Colonic mucosa (tissue), 4 donors: ENCODE results near the gene CDHR1. TPM values are rescaled to one million over a fixed set of nuclear protein-coding genes. Genes with fewer than 3 reads are reported as not detected.

Experiments used
- DNase-seq: peaks from one replicate; pipeline ENCODE4 v3.0.0-alpha.2; 2020
- H3K27ac ChIP-seq: fragments of 200-600 bp; one replicate; pipeline ENCODE4 v1.8.0; 2021
- H3K27me3 ChIP-seq: fragments of 200-600 bp; one replicate; pipeline ENCODE4 v1.8.0; 2021
- H3K36me3 ChIP-seq: fragments of 200-600 bp; one replicate; pipeline ENCODE4 v1.8.0; 2021
- H3K4me1 ChIP-seq: fragments of 200-600 bp; one replicate; pipeline ENCODE4 v1.8.0; 2021; ENCODE audit warnings: mild to moderate bottlenecking
- H3K4me3 ChIP-seq: fragments of 200-600 bp; one replicate; pipeline ENCODE4 v1.8.0; 2021
- H3K9ac ChIP-seq, 2 donors: one replicate each; pipeline ENCODE4 v1.7.0; 2013; ENCODE audit warnings: control low read depth in 2 of 2, low read depth in 2 of 2, low read length in 2 of 2
- H3K9me3 ChIP-seq: fragments of 200-600 bp; one replicate; pipeline ENCODE4 v1.8.0; 2021
- intact Hi-C: fragments of 100-400 bp; cut with DNase I; formaldehyde crosslinking; loops from one replicate; pipeline ENCODE4 v1.14.1; 2022
- total RNA-seq, 2 donors: library from RNA; stranded (reverse); fragmentation: NEBNext Ultra II Directional in 1 of 2; extraction: Animal tissue kit (Norgen Biotek cat#: 25700) in 1 of 2; gene quantifications; one replicate each; pipeline ENCODE4 v1.2.1, GENCODE V29; 2021
- TF ChIP-seq, protein P1 (sequence below): fragments of 200-600 bp; IDR thresholded peaks from one replicate; pipeline ENCODE4 v1.8.0; 2022; ENCODE audit warnings: antibody characterized with exemption, mild to moderate bottlenecking
- donor health status: healthy.
- donor health status: DM: no; HTN: no; CAD: no.
- donor health status: DM: no; HTN: no; CAD: no.

The CDHR1 gene
- total RNA-seq, 2 donors from 2014 or later = 99.3 to 105 TPM

DNA sequence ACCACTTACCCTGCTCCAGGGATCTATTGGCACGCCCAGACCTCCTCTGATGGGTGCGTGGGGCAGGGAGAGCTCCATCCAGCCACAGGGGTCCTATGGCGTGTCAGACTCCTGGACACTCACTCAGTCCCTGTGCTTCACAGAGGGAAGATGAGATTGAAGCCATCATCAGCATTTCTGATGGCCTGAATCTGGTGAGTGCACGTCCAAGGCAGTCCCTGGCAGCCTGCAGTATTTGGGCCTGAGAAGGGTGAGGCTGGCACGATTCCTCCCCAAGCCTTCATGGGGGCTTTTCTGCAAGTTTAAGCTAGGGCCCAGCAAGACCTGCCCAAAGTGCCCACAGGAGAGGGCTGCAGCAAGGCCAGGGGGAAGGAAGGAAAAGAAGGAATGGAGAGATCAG, 3.3 kb downstream of the CDHR1 start:
- intact Hi-C loops = no loop called here
- no peak for DNase-seq
- H3K27ac ChIP-seq = peak overlapping the region; percentile 77

DNA sequence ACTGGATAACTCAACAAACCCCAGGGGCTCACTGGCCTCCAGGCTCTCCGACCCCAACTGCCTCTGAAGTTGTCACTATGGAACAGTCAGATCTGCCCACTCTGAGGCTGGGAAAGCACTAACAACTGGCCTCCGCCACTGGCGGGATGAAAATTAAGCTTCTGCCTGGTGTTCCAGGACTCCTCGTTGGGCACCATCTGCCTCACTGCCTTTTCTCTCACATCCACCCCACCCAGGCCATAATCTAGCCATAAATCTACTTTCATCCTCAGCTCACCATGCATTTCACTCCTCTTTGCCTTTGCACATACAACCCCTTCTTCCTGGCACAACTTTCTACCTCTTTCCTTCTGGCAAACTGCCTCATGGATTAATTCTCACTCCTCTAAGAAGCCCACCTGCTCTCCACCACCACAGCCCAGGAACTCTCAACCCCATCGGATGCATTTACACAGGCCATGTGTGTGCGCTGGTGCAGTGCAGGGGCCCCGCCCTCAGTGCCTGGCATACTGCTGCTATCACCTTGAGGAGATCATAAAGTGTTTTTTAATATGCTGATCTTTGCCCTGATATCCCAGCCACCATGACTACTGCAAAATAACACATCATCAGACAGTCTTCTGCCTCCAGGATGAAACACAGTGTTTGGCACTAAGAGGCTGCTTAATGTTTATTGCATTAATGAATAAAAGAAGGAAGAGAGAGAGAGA, 4.0 kb downstream of the CDHR1 start:
- Histone ChIP-seq H3K9ac (peak overlapping the region in 1 of 2 donors; percentile 76), H3K4me1 (peaks cover 30% of the 10 kb centered on the region), H3K9me3 (no peaks in the 10 kb centered on the region), H3K27ac (peak overlapping the region; percentile 77), H3K27me3 (no peaks in the 10 kb centered on the region), H3K36me3 (no peaks in the 10 kb centered on the region), H3K4me3 (no peak overlapping the region)
- DNase-seq = peak; percentile 81
- TF ChIP-seq, protein P1, sequence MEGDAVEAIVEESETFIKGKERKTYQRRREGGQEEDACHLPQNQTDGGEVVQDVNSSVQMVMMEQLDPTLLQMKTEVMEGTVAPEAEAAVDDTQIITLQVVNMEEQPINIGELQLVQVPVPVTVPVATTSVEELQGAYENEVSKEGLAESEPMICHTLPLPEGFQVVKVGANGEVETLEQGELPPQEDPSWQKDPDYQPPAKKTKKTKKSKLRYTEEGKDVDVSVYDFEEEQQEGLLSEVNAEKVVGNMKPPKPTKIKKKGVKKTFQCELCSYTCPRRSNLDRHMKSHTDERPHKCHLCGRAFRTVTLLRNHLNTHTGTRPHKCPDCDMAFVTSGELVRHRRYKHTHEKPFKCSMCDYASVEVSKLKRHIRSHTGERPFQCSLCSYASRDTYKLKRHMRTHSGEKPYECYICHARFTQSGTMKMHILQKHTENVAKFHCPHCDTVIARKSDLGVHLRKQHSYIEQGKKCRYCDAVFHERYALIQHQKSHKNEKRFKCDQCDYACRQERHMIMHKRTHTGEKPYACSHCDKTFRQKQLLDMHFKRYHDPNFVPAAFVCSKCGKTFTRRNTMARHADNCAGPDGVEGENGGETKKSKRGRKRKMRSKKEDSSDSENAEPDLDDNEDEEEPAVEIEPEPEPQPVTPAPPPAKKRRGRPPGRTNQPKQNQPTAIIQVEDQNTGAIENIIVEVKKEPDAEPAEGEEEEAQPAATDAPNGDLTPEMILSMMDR = no peak
- intact Hi-C loops = no loop called here

More for the DNA sequence above, 3.3 kb downstream of the CDHR1 start:
- TF ChIP-seq, protein P1 = no peak
- peak overlapping the region in 1 of 2 donors; percentile 76 for H3K9ac ChIP-seq
- no peaks in the 10 kb centered on the region for H3K27me3 ChIP-seq
- H3K4me1 ChIP-seq = peaks cover 30% of the 10 kb centered on the region
- H3K4me3 ChIP-seq = no peak overlapping the region
- H3K36me3 ChIP-seq = no peaks in the 10 kb centered on the region
- H3K9me3 ChIP-seq = no peaks in the 10 kb centered on the region

DNA sequence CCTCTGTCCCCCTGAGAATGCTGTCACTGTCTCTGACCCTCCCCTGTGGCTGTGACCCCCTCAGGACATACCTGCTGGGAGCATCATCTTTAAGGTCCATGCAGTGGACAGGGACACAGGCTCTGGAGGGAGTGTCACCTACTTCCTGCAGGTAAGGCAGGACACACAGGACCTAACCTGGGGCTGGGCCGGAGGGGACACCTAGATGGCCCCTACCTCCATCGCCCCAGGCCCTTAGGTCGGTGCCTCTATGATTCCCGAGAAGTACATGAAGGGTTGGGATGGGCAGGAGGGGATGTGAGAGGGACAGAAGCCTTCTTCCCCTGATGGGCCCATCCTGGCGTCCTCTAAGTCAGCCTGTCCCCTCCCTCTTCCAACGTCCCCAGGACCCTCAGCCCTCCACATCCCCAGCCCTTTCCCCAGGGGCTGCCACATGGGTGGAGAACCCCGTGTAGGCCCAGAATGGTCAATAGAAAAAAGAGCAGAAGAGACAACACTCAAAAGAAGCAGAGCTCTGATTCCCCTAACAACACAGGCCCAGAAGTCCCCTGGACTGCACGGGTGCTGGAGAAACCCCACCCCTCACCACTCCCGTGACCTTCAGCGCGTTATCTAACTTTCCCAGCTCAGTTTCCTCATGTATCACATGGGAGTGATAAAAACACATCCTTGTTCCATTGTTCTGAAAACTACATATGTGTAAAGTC, 6.4 kb downstream of the CDHR1 start:
- Histone ChIP-seq H3K4me3 (no peak overlapping the region), H3K9me3 (no peaks in the 10 kb centered on the region), H3K36me3 (no peaks in the 10 kb centered on the region), H3K9ac (peak overlapping the region in 1 of 2 donors; percentile 86), H3K4me1 (peaks cover 30% of the 10 kb centered on the region), H3K27ac (peak overlapping the region; percentile 81), H3K27me3 (no peaks in the 10 kb centered on the region)
- peak; percentile 87 for DNase-seq
- intact Hi-C loops = loop anchor here (5.0 kb wide), 1 partner anchor 38 kb away; no protein-coding TSS in a partner anchor
- TF ChIP-seq, protein P1 = no peak

DNA sequence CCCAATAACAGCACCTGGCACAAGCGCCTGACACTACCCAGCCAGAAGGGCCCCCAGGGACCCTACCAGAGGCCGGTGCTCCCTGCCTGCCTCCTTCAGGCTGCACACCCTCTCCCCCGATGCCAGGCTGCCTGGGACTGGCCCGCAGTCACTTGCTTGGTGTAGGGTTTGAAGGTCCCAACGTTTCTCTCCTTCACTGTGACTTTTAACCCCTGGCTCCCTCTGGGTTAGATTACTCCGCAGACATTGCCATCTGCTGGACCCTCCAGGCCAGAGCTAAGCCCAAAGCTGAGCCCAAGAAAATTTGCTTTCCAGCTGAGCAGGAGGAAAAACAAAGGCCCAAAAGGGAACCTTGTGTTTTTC, 6.9 kb downstream of the CDHR1 start:
- intact Hi-C loops = loop anchor here (5.0 kb wide), 1 partner anchor 39 kb away; no protein-coding TSS in a partner anchor

DNA sequence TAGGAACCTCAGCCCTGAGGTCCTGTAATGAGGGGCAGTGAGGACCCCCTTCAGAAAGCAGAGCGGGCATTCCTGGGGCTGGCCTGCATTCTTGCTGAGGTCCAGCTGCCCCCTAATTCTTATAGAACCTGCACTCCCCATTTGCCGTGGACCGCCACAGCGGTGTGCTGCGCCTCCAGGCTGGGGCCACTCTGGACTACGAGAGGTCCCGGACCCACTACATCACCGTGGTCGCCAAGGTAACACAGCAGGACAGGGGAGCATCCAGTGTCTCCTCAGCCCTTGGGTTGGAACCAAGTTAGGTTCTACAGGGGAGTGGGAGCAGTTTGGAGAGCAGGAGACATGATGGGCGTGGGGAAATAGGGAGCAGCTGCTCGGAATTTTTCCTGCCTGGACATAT, 7.3 kb downstream of the CDHR1 start:
- Histone ChIP-seq H3K9me3 (no peaks in the 10 kb centered on the region), H3K36me3 (no peaks in the 10 kb centered on the region), H3K27ac (peak overlapping the region; percentile 81), H3K9ac (peak overlapping the region in 1 of 2 donors; percentile 86), H3K4me1 (peaks cover 25% of the 10 kb centered on the region), H3K4me3 (no peak overlapping the region), H3K27me3 (no peaks in the 10 kb centered on the region)
- TF ChIP-seq, protein P1 = no peak
- intact Hi-C loops = loop anchor here (5.0 kb wide), 1 partner anchor 39 kb away; no protein-coding TSS in a partner anchor
- DNase-seq = no peak

More for the DNA sequence above, 6.9 kb downstream of the CDHR1 start:
- TF ChIP-seq, protein P1 = no peak
- Histone ChIP-seq H3K4me1 (peaks cover 29% of the 10 kb centered on the region), H3K27me3 (no peaks in the 10 kb centered on the region), H3K9ac (peak overlapping the region; percentile 48 to 86), H3K27ac (peak overlapping the region; percentile 81), H3K4me3 (no peak overlapping the region), H3K9me3 (no peaks in the 10 kb centered on the region), H3K36me3 (no peaks in the 10 kb centered on the region)
- DNase-seq = no peak
